ENCODE measurements around the gene TTLL9. TPM values are rescaled to one million over a fixed set of nuclear protein-coding genes. Genes with fewer than 3 reads are reported as not detected.
"Not testable (repeated sequence)": the region's sequence is repeated elsewhere in the genome, so short reads cannot be mapped to it uniquely, and the experiment has no call there.

Gene TTLL9
- total and polyA plus RNA-seq, 4 donors = 5.1 to 18.8 (median 15.3) TPM

DNA sequence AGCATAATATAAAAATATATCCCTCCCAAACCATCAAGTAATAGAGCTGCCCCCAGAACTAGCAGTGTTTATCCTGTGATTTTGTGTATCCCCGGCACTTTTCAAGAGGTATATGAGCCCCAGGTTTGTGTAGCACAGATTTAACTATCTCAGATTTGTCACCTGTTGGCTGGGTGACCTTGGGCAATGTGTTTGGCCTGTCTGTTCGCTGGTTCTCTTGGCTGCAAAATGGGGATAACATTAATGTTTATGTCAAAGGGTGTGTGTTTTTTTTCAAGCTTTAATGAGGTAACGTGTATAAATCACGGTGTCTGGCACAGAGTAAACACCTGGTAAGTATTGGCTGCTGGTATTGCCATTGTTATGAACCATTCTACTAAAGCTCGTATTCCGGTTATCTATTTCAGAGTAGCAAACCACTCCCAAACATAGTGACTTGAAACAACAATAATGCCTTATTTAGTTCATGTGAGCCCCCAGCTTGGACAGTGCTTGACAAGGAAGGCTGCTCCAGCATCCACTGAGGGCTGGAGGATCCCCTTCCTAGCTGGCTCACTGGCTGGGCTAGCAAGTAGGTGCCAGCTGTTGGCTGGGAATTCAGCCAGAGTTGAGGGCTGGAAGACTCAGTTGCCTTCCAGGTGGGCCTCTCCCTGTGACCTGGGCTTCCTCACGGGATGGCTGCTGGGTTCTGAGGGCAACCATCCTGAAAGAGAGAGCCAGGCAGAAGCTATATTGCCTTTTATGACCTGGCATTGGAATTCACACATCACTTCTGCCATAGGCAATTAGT, 45.3 kb downstream of the TTLL9 start:
- Histone ChIP-seq H3K9me3 (ENCODE audit: control insufficient read depth, insufficient read depth, low read length) (no peaks in the 10 kb centered on the region), H3K4me1 (ENCODE audit: control insufficient read depth, insufficient read depth, low read length) (peaks cover 22% of the 10 kb centered on the region), H3K27ac (ENCODE audit: low read depth, low read length) (no peak overlapping the region), H3K36me3 (ENCODE audit: control insufficient read depth, insufficient read depth, low read length) (peaks cover 11% of the 10 kb centered on the region), H3K27me3 (ENCODE audit: control insufficient read depth, insufficient read depth, low read length) (no peaks in the 10 kb centered on the region), H3K4me3 (ENCODE audit: low read depth, low read length) (no peak overlapping the region)
- peak in 1 of 6 donors; percentile 17 for DNase-seq (ENCODE audit: low read depth in 4 of 6, low spot score in 6 of 6)
- WGBS (ENCODE audit: insufficient coverage) = 90% methylated on average over 7 of the region's 7 CpGs

- H3K27ac ChIP-seq (ENCODE audit: low read depth, low read length) = no peak overlapping the region
- DNase-seq (ENCODE audit: low read depth in 4 of 6, low spot score in 6 of 6) = no peak
- H3K4me1 ChIP-seq (ENCODE audit: control insufficient read depth, insufficient read depth, low read length) = peaks cover 13% of the 10 kb centered on the region
- H3K9me3 ChIP-seq (ENCODE audit: control insufficient read depth, insufficient read depth, low read length) = no peaks in the 10 kb centered on the region
- H3K27me3 ChIP-seq (ENCODE audit: control insufficient read depth, insufficient read depth, low read length) = no peaks in the 10 kb centered on the region
- WGBS (ENCODE audit: insufficient coverage) = 100% methylated on average over 1 of the region's 4 CpGs
- no peak overlapping the region for H3K4me3 ChIP-seq (ENCODE audit: low read depth, low read length)
- peaks cover 11% of the 10 kb centered on the region for H3K36me3 ChIP-seq (ENCODE audit: control insufficient read depth, insufficient read depth, low read length)
Measured at GRCh38 chr20:31916708-31917107, 46.3 kb downstream of the TTLL9 start.

- not testable (repeated sequence) for H3K4me3 ChIP-seq (ENCODE audit: low read depth, low read length); H3K9me3 ChIP-seq (ENCODE audit: control insufficient read depth, insufficient read depth, low read length); H3K4me1 ChIP-seq (ENCODE audit: control insufficient read depth, insufficient read depth, low read length); H3K27me3 ChIP-seq (ENCODE audit: control insufficient read depth, insufficient read depth, low read length); H3K27ac ChIP-seq (ENCODE audit: low read depth, low read length)
- 36% methylated on average over 4 of the region's 7 CpGs for WGBS (ENCODE audit: insufficient coverage)
- peak in 1 of 6 donors; percentile 34 for DNase-seq (ENCODE audit: low read depth in 4 of 6, low spot score in 6 of 6)
- peaks cover 11% of the 10 kb centered on the region for H3K36me3 ChIP-seq (ENCODE audit: control insufficient read depth, insufficient read depth, low read length)
Measured at GRCh38 chr20:31917962-31918412, 47.6 kb downstream of the TTLL9 start.

DNA sequence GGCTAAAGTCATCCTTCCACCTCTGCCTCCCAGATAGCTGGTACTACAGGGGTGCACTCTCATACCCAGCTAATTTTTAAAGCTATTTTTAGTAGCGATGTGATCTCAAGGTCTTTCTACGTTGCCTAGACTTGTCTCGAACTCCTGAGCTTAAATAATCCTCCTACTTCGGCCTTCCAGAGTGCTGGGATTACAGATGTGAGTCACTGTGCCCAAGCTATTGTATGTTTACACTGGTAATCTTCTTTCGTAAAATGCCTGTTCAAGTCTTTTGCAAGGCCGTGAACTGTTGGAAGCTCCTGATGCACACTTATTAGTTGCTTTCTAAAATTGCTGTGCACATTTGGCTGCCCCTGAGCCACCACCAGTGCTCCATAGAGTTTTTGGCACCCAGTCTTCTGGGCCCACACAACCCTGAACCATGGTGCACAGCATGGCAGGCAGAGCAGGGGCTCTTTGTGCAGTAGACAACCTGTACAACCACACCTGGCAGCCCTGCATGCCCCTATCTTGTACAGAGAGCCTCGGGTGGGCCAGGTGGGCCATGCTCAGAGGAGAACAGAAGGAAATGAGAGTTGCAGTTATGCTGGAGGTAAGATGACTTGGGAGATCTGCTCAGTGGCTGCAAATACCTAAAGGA, 48.2 kb downstream of the TTLL9 start:
- no peak overlapping the region for H3K4me3 ChIP-seq (ENCODE audit: low read depth, low read length)
- peaks cover 11% of the 10 kb centered on the region for H3K36me3 ChIP-seq (ENCODE audit: control insufficient read depth, insufficient read depth, low read length)
- no peak overlapping the region for H3K27ac ChIP-seq (ENCODE audit: low read depth, low read length)
- WGBS (ENCODE audit: insufficient coverage) = 75% methylated on average over 5 of the region's 7 CpGs
- H3K9me3 ChIP-seq (ENCODE audit: control insufficient read depth, insufficient read depth, low read length) = no peaks in the 10 kb centered on the region
- H3K4me1 ChIP-seq (ENCODE audit: control insufficient read depth, insufficient read depth, low read length) = peaks cover 9% of the 10 kb centered on the region
- H3K27me3 ChIP-seq (ENCODE audit: control insufficient read depth, insufficient read depth, low read length) = no peaks in the 10 kb centered on the region
- DNase-seq (ENCODE audit: low read depth in 4 of 6, low spot score in 6 of 6) = no peak

DNA sequence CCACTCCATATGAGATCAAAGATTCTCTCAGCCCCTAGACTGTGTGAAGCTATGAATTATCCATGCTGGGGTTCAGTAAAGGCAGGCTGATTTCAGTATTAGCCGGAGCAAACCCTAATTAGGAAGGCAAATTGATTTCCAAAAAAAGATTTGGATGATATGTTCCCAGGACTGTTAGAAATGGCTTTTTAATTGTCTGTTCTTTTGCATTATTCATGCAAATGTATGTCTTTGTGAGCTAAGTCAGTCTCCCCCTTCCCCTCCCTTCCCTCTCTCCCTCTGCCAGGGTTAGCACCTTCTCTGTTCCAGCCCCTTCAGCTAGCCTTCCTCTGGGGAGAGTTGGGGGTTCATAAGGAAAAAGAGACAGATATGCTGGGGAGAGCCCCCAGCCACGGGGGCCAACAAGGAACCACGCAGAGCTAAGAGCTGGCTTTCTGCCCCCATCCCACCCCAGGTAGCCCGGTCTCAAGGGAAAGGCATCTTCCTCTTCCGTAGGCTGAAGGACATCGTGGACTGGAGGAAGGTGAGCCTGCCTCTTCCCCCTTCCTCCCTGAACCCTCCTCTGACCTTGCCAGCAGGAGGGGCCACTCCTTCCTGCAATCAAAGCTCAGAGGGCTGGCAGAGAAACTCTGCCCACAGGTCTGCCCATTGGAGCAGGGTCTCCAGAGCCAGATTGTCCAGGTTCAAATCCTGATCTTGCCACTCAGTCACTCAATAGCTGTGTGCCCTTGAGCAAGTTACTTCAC, 49.1 kb downstream of the TTLL9 start:
- Histone ChIP-seq H3K27ac (ENCODE audit: low read depth, low read length) (no peak overlapping the region), H3K9me3 (ENCODE audit: control insufficient read depth, insufficient read depth, low read length) (no peaks in the 10 kb centered on the region), H3K4me1 (ENCODE audit: control insufficient read depth, insufficient read depth, low read length) (peaks cover 9% of the 10 kb centered on the region), H3K4me3 (ENCODE audit: low read depth, low read length) (no peak overlapping the region), H3K36me3 (ENCODE audit: control insufficient read depth, insufficient read depth, low read length) (peaks cover 13% of the 10 kb centered on the region), H3K27me3 (ENCODE audit: control insufficient read depth, insufficient read depth, low read length) (no peaks in the 10 kb centered on the region)
- DNase-seq (ENCODE audit: low read depth in 4 of 6, low spot score in 6 of 6) = peak in 2 of 6 donors; percentile 30 to 62
- WGBS (ENCODE audit: insufficient coverage) = 33% methylated on average over 1 of the region's 6 CpGs

GRCh38 chr20:31920275-31920855, 49.9 kb downstream of the TTLL9 start:
- Histone ChIP-seq H3K27ac (ENCODE audit: low read depth, low read length) (no peak overlapping the region), H3K36me3 (ENCODE audit: control insufficient read depth, insufficient read depth, low read length) (peaks cover 13% of the 10 kb centered on the region), H3K9me3 (ENCODE audit: control insufficient read depth, insufficient read depth, low read length) (no peaks in the 10 kb centered on the region), H3K4me1 (ENCODE audit: control insufficient read depth, insufficient read depth, low read length) (peaks cover 9% of the 10 kb centered on the region), H3K4me3 (ENCODE audit: low read depth, low read length) (no peak overlapping the region), H3K27me3 (ENCODE audit: control insufficient read depth, insufficient read depth, low read length) (no peaks in the 10 kb centered on the region)
- WGBS (ENCODE audit: insufficient coverage) = 82% methylated on average over 10 of the region's 11 CpGs
- no peak for DNase-seq (ENCODE audit: low read depth in 4 of 6, low spot score in 6 of 6)

DNA sequence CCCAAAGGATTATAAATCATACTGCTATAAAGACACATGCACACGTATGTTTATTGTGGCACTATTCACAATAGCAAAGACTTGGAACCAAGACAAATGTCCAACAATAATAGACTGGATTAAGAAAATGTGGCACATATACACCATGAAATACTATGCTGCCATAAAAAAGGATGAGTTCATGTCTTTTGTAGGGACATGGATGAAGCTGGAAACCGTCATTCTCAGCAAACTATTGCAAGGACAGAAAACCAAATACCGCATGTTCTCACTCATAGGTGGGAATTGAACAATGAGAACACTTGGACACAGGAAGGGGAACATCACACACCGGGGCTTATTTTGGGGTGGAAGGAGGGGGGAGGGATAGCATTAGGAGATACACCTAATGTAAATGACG, 51.0 kb downstream of the TTLL9 start:
- WGBS (ENCODE audit: insufficient coverage) = no CpG with 5 or more reads among the region's 5 CpGs
- not testable (repeated sequence) for H3K27ac ChIP-seq (ENCODE audit: low read depth, low read length); H3K27me3 ChIP-seq (ENCODE audit: control insufficient read depth, insufficient read depth, low read length); H3K4me3 ChIP-seq (ENCODE audit: low read depth, low read length); H3K4me1 ChIP-seq (ENCODE audit: control insufficient read depth, insufficient read depth, low read length); DNase-seq (ENCODE audit: low read depth in 4 of 6, low spot score in 6 of 6); H3K9me3 ChIP-seq (ENCODE audit: control insufficient read depth, insufficient read depth, low read length)
- peaks cover 11% of the 10 kb centered on the region for H3K36me3 ChIP-seq (ENCODE audit: control insufficient read depth, insufficient read depth, low read length)

DNA sequence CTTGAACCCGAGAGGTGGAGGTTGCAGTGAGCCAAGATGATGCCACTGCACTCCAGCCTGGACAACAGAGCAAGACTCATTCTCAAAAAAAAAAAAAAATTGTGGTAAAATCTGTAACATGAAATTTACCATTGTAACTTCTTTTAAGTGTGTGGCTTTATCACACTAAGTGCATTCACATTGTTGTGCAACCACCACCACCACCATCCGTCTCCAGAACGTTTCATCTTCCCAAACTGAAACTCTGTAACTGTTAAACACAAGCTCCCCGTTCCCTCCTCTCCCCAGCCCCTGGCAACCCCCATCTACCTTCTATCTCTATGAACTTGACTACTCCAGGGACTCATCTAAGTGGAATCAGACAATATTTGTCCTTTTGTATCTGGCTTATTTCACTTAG, 51.7 kb downstream of the TTLL9 start:
- Histone ChIP-seq H3K9me3 (ENCODE audit: control insufficient read depth, insufficient read depth, low read length) (no peaks in the 10 kb centered on the region), H3K4me3 (ENCODE audit: low read depth, low read length) (no peak overlapping the region), H3K27me3 (ENCODE audit: control insufficient read depth, insufficient read depth, low read length) (no peaks in the 10 kb centered on the region), H3K27ac (ENCODE audit: low read depth, low read length) (no peak overlapping the region), H3K4me1 (ENCODE audit: control insufficient read depth, insufficient read depth, low read length) (peaks cover 9% of the 10 kb centered on the region), H3K36me3 (ENCODE audit: control insufficient read depth, insufficient read depth, low read length) (peaks cover 11% of the 10 kb centered on the region)
- DNase-seq (ENCODE audit: low read depth in 4 of 6, low spot score in 6 of 6) = no peak
- no CpG with 5 or more reads among the region's 4 CpGs for WGBS (ENCODE audit: insufficient coverage)

GRCh38 chr20:31922588-31922987, 52.2 kb downstream of the TTLL9 start:
- H3K4me3 ChIP-seq (ENCODE audit: low read depth, low read length) = no peak overlapping the region
- 73% methylated on average over 3 of the region's 4 CpGs for whole genome bisulfite sequencing (ENCODE audit: insufficient coverage)
- H3K9me3 ChIP-seq (ENCODE audit: control insufficient read depth, insufficient read depth, low read length) = no peaks in the 10 kb centered on the region
- peaks cover 11% of the 10 kb centered on the region for H3K36me3 ChIP-seq (ENCODE audit: control insufficient read depth, insufficient read depth, low read length)
- no peaks in the 10 kb centered on the region for H3K27me3 ChIP-seq (ENCODE audit: control insufficient read depth, insufficient read depth, low read length)
- no peak for DNase-seq (ENCODE audit: low read depth in 4 of 6, low spot score in 6 of 6)
- H3K27ac ChIP-seq (ENCODE audit: low read depth, low read length) = no peak overlapping the region
- peaks cover 9% of the 10 kb centered on the region for H3K4me1 ChIP-seq (ENCODE audit: control insufficient read depth, insufficient read depth, low read length)
